Activated CD8-positive, alpha-beta memory T cell treated with anti-CD3 and anti-CD28 coated beads for 1 hour (primary cell): Measurements from ENCODE around the gene LSAMP.

Experiments used
- DNase-seq, 2 donors: peaks; one replicate each; pipeline ENCODE4 v3.0.0-alpha.2; 2020; ENCODE audit warnings: low read depth in 1 of 2; ENCODE audit errors: extremely low read depth in 1 of 2

The LSAMP gene

DNA sequence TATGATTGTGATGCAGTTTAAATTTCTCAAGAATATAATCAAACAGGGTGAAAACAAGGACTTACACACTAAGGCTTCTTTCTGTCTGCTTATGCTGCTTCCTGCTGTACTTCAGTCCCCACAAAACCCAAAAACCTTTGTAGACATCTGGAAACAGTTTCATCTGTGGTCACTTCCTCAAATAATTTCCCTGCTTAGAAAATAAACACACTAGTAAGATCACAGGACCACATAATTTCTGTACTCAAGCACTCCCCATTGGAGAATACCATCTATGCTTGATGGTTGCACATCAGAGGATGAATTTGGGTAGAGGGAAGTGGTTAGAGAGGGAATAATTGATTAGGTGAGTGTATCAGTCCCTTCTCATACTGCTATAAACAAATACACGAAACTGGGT, 266.2 kb downstream of the LSAMP start:
- no peak for DNase-seq

DNA sequence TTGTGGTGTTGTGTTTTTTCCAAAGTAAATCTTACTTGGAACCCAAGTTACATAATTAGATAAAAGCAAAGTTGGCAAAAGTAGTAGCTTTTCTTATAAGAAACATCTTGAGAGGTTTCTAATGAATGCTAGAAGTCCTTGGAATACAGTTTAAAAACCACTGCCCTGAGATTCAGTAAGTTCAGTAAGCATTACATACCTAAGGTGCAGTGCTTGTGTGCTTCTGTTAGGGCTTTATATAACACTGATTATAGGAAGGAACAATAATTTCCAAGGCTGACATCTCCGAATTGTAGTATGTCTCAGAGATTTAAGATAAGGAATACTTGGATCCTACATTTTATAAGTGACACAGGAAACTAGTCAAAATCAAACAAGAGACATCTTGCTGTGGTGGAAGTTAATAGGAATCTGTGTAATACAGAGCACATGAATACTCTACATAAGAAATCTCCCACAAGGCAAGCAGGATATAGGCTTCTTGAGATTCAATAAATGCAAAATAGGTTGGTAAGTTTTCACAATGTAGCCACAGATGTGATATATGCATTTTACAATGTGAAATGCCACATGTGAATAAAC, 268.2 kb downstream of the LSAMP start:
- no peak for DNase-seq

DNA sequence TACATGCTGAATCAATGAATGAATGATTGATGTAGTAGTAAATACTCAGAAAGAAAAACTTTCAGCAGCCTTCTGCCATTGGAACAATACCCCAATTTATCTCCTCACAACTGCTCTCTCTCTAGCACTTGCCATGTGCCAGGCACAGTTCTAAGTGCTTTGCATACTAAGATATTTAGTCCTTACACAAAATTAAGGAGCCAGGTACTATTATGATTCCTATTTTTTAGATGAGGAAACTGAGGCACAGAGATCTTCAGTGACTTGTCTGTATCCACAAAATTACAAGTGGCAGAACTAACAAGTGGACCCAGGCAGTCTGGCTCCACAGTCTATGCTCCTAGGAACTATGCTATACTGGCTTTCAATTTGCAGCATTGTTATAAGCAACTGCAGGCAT, 279.2 kb downstream of the LSAMP start:
- DNase-seq = no peak

DNA sequence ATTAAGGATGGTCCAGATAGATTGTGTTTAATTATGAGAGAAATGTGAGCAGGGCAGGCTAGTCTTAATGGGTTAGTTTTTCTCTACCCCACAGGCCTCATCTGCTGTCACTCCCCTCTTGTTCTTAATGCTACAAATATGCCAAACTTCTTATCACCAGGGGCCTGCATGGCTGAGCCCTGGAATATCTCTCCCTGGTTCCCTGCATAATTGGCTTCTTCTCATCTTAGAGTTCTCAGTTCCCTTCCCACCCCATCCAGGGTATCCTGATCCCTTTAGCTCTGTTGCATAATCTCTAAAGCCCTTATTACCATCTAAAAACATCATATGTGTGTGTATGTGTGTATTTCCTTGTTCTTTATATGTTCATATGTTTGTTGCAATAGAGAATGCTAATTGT, 279.6 kb downstream of the LSAMP start:
- no peak for DNase-seq

DNA sequence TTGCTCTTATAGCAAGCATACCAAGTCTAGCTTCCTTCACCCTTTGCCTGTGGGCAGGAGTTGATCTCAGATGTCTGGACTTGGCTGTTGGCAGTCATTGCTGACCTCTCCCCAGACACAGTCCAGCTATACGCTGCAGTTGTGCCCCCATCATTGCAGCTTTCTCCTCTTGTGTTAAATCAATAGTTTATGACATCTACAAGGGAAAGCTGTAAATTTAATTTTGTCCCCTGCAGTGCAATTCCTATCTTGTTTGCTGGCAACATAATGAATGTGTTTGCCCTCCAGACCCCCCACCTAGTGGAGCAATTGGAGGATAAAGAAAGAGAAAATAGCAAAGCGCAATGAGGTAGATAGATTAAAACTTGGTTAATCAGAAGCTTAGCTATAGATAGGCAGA, 280.2 kb downstream of the LSAMP start:
- DNase-seq = no peak

DNA sequence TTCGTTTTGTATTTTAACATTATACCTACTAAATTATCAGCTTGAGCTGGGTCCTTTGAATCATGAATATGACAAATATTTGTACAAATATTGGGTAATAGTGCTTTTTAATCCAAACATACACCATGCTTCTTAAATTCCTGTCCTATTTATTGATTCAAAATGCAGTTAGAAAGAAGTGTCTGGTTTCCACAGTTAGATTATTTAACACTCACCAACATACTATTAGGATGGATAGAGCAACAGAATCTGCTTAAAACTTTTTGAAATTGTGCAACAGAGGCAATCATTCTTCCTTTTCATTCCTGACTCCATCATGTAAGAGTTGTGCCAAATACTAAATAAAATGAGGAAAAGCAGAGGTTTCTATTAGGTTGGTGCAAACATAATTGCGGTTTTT, 281.2 kb downstream of the LSAMP start:
- DNase-seq = no peak

DNA sequence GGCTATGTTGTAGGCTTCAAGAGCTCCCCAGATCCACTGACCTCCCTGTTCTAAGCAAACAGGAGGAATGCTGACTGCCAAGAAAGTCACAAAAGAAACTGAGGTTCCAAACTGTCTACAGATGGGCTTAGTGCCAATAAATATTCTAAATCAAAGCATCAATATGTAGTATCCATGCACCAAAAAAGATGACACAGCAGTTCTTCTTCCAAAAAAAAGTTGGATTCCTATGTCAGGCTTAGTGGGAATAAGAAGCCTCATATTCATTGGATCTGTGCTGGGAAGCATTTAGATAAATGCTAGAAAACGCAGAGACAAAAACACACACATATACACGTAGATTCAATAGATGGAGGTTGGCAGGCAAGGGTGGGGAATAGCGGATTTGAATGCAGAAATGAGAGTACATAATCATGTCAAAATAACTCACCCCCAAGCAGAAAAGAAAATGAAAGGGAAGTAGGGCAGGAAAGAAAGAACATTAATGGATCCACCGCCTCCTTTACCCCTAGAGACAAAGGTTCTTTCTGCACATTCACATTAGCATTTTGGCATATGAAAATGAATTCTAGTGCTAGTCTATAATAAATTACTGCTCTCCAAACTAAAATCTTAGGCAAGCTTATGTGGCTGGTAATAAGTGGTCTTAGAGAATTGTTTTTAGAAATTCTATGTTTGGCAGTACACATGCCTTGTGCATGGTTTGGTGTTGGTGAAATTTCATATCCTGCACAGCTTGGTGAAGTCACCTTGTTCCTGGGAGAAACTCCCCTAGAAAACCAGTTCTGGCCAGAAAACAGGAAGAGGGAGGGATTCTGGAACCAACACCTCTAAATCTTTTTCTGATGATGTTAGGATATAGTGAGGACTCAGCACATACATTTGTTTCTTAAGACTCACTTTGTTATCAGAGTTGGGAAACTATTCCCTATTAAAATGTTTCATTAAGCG, 283.4 kb downstream of the LSAMP start:
- DNase-seq = no peak

DNA sequence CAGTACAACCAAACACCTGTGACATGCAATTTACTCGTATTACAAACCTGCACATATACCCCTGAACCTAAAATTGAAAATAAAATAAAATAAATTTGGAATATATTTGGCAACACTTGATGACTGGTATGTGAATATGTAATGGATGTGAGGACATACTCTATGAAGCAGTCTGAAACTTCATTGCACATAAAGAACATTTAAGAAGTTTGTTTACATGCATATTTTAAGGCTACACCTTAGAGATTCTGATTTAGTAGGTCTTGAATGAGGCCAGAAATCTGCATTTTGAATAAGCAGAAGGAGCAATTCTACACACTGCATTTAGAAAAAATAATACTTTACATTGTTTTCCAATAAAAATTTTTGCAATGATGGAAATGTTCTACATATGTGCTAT, 284.7 kb downstream of the LSAMP start:
- no peak for DNase-seq

DNA sequence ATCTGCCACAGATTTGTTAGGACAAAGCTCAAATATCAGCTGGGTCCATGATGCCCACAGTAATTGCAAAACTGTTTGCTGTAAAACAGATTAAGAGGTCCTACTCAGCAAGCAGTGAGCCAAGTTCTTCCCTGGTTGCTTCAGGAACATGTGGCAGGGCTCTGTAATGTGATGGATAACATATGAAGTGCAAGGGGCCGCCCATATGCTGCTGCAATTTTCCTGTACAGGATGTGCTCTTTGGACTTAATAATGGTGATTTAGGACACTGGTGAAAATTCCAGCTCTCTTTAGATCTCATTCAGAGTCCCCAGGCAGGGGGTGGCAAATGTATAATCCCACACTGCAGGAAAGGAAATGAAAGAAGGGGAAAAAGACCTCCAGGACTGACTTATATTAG, 289.4 kb downstream of the LSAMP start:
- no peak for DNase-seq

DNA sequence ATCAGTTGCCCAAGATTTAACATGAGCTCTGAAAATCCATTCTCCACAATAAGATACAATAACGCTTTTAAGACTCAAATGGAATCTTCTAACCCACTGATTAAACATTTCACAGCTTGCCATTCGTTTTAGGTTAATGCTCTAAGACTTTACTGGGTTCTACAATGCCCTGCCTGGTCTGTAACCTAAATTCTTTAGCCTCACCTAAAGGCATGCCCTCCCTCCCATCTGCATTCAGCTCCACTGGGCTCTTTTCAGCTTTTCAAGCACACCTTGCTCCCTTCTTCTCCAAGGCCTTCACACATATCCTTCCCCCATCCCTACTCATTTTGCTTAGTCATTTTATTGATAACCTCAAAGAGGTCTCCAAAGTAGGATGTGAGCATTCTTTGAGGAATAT, 290.9 kb downstream of the LSAMP start:
- no peak for DNase-seq

DNA sequence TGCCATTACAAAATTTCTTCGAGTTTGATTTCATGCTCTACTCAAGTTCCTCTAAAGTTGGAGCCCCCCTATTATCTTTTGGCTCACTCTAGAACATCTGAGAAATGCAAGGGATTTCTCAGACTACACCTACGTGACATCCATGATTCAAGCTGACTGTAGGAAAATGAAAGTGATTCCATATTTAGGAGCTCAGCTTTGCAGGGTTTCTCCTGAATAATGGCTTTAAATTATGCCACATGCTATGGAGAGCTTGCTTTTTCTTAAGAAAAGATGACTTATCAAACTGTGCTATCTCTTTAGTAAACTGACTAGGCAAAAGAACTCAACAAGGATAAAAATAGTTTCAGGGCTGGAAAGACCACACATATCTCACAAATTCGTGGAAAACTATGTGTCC, 292.1 kb downstream of the LSAMP start:
- DNase-seq = no peak

DNA sequence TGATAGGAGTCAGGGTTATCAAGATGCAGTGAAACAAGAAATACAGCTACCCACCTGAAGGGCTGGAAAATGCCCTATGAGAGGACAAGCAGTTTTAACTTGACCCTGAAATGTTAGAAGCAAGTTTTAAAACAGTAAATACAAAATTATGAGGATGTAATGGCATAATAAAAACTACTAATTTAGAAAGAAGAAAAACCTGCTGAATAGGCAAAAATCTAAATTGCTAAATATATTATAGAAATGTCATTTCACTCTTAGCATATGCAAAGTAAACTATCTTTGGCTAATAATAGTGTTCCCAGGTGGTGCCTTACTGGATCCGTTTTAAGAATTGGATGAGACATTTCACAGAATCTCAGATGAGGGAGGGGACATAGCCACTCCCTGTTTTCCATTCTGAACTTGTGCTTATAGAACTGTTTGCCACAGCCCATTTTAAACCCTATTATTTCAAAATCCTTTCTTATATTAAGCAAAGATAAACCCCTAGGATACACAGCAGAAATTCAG, 294.6 kb downstream of the LSAMP start:
- no peak for DNase-seq

DNA sequence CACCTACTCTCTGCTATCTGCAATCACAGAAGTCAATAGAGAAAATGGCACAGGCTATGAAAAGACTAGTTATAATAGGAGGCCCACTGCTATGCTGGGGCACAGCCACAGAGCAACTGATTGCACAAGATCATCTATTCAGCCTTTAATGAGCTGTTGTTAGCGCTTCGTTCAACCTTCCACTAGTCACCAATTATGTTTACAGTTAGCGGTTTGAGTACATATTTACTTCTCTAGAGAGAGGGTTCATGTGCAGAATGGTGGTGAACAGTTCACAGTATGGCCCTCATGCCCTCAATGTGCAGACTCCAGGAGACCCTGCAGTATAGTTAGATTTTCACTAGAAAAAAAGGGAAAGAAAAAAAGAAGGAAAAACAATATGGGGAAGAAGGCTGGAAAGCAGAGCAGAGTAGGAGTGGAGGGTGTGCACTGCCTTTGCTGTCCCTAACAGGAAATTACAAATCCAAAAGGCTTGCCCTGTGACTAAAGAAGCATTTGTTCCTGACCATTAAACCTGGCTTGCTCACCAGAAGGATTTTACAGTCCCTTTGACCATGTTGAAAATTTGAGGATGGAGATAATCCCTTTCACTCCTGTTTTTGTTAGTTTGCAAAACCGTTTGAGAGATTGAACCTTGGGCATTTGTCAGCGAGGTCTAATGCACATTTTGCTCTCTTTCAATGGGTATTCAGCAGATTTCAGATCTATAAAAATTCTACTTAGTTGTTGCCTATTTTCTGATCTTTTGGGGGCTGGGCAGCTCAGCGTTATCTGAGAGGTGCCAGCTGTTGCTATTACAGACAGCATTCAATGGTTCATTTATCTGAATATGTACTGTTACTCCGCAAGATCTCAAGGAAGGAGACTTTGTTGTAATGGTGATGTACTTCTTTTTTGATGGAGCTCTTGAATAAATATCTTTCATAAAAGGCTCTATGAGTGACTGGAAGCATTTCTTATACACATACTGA, 296.1 kb downstream of the LSAMP start:
- DNase-seq = no peak

DNA sequence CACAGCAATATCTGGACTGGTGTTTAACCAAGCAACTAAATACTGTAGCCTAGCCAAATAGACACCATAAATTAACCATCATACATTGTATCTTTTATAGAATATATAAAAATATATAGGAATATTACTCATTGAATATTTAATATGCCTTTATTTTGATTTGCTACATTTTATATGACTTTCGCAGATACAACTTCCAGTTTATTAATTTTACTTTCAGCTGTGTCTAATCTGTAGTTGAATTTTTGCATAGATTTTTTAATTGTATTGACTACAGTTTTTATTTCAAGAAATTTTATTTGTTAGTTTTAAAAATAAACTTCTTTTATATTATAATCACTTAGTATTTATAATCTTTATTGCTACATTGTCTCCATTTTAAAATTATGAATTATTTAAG, 299.7 kb downstream of the LSAMP start:
- no peak for DNase-seq

DNA sequence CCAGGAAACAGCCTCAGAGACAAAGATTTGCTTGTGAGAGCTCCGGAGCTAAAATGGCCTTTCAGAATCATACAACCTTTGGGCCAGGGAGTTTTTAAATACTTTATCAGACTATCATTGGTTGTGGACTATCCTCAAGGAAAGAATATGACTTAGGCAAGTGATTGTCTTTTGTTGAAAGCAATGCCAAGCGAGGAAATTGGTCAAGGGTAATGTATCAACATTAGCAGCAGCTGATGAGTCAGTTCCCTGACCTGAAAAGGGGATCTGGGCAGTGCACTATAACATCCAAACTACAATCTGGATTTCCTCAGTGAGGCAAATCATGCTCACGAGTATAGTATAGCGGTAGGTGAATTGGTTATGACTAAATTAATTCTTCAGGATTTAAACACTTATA, 303.6 kb downstream of the LSAMP start:
- no peak for DNase-seq

DNA sequence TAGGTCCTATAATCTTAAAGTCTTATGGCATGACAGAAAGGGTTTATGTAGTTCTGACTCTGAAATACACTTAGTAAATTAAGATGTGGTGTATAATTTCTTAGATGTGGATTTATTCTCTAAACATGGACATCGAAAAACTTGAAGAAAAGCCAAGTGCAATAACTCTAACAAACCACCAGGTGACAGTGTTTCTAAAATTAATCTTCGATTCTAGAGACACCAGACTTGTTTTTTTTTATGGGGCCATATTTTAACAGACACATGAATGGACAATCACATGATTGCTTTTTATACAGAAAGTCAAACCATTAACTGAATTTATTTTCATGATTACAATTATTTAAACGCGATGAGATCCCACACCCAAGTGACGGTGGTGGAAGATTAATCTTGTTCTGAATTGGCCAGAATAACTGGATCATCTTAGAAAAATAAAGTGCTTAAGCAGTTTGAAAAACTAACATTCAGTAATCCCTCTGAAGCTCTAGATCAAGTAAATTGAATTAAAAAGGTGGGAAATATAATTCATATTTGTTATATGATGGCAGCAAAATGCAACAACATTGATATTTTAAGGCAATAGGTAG, 305.1 kb downstream of the LSAMP start:
- no peak for DNase-seq

DNA sequence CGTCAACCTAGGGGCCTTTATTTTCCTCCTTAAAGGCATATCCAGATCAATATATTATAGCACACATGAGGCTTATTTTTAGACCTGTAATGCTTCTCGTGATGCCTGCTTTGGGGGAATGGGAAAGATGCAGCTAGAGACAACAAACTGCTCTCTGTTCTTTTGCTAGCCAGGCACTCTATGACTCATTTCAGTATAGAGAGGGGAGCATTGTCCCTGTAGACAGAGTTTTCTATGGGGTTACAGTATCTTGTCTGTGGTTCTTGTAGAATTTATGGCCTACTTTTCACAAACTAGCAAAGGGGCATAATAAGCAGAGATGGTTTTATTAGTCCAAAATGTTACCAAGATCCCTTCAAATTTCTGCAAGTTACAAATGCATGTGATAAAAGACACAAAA, 305.6 kb downstream of the LSAMP start:
- DNase-seq = no peak

DNA sequence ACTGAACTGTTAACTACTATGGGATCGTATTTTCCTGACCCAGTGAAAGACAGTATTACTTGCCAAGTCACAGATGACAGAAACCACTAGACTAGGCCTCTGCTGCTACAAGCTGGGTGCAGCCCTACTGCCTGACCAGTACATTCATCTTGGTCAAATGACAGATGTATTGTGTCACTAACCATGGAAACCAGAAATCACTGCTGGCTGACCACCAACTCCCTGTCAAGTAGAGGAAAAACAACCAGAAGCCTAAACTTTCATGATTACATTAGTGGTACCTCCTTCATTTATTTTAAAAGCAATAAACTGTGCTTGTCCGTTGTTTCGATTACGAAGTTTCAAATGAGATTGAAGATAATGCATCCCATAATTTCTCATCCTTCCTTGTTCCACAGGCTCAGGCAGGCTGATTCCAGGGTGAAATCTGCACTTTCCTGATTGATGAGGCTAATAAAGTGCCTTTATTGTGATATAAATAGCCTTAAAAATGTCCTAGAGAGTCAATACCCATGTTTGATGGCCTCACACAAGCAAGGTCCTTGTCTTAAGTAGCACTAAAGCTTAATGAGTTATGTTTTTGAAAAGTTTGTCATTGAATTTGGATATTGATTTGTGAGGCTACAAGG, 309.7 kb downstream of the LSAMP start:
- no peak for DNase-seq

DNA sequence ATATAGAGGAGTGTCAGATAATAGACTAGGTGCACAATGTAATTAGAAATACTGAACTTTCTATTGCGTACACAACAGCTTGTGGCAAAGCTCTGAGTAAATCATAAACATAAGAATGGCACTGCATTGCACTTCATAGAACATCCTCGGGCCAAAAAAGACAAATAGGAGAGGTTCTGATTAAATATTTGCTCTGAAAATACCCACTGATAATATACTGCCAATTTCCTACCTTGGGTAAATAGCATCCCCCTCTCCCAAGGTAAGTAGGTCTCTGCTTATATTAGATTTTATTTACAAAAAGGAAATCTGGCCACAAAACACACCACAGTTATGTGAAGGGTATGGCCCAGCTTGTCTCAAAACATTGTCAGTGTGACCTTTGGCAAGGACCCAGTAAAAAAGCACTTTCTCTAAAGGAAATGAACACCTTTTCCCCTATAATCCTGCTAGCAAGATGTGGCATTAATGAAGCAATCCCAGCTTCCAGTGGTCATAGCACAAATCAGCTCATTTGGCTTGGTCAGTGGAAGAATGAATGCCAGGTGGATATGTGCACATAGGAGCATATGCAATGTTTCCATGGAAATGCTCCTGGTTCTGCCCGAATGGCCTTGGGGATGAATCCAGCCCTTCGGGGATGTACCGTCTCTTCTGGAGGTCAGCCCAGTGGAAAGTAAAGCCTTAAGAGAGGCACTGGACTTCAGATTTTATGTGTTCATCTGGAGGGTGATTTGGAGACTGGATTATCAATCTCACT, 315.9 kb downstream of the LSAMP start:
- DNase-seq = no peak

DNA sequence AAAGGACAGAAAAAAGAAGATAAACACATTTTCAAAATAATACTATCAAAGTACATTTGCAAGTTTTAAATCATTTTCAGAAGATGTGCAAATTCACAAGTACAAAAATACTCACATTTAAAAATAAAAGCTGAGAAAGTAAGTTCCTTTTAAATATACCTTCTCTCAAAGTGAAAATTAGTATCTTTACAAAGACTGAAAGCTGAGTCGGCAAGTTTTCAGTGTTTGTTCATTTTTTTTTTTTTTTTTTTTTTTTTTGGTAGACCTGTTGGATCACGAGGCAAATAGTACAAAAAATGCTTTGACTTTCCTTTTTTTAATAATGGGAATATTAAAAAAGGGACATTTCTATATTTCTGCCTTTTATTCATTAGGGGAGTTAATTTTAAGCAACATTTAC, 317.8 kb downstream of the LSAMP start:
- DNase-seq = no peak
